HG02852 (cell line): ENCODE measurements around the gene WDR7.

Experiments used
- ATAC-seq: cut with Tn5 transposase; IDR thresholded peaks from one replicate; pipeline ENCODE4 v1.9.1; 2021; ENCODE audit warnings: mild to moderate bottlenecking, moderate library complexity; ENCODE audit not compliant: unreplicated experiment

The WDR7 gene

DNA sequence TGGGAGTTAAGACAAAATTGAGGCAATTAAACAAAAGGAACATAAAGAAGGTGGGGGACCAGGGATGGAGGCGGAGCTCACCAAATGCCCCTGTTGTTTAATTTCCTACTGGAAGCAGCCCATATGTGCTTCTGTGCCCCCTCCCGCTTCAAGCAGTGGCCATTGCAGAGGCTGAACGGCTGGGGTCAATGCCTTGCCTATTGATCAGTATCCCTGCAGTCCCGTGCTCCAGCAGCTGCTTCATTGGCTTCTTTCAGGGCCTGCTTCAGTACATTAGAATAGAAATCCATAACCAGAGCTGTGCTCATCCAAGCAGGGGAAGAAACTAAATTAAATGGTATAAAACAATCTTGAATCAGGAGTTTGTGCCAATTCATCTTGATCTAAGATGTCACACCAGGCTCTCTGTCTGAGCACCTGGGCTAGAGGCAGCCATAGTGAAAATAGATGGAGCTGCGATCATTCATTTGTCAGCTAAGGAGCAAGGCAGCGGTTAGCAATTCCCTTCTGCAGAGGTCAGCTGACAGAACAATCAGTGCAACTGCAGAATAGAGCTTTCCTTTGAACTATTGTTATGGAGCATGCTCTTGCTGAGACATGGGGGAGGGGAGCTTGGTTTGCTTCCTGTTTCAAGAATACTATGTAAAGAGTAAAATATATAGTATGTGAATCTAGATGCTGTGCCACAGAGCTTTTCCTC, 222.4 kb downstream of the WDR7 start:
- no peak for ATAC-seq

DNA sequence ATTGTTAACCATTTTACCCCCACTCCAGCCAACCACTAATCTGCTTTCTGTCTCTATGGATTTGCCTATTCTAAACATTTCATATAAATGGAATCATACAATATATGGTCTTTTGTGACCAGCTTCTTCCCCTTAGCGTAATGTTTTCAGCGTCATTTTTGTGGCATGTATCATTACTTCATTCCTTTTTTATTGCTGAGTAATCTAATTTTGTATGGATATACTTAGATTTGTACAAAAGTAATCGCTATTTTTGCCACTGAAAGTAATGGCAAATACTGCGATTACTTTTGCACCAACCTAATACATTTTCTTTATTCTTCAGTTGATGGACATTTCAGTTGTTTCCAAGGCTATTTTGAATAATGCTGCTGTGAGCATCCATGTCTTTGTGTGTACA, 227.6 kb downstream of the WDR7 start:
- no peak for ATAC-seq

DNA sequence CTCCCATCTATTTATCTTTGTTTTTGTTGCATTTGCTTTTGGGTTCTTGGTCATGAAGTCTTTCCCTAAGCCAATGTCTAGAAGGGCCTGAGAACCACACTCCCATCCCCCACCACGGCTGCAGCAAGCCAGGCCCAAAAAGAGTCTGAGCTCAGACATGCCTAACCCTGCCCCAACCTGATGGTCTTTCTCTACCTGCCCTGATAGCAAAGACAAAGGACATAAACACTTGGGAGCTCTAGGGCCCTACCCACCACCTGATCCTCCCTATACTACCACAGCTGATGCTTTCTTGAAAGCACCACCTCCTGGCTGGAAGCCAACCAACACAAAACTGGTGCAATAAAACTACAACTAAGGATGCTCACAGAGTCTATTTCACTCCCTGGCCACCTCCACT, 233.4 kb downstream of the WDR7 start:
- ATAC-seq: no peak

DNA sequence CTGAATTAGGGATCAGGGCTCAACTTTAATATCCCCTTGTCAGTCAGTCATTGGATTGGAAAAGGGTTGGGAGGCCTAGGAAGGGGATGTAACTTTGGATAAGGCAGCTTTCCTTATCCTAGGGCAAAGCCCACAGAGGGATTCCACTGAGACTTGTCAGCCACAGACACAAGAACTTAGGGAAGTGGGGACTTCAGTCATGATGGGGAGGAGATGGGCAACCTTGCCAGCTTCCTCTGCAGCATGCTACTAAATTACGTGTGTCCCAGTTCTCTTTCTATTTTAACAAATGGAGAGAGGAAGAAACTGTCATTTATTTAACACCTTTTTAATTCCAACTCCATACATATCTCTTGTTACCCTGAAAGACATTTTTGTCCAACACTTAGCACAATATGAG, 237.8 kb downstream of the WDR7 start:
- ATAC-seq: no peak

DNA sequence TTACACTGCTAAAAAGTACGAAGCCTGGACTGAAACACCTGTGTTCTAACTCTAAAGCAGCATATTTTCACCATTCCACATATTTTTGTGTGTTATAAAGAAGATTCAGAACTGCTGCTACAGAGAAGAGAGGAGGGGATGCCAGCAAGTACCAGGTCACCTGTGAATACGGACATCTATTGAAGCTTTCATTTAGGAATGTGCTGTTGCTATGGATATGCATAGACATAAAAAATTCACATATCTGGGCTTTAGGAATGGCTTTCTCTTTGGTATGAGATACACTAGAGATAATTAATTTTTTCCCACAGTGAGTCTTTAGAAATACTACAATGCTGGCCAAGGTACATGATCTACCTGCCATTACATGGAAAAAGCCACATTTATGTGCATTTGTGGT, 238.5 kb downstream of the WDR7 start:
- ATAC-seq: no peak

DNA sequence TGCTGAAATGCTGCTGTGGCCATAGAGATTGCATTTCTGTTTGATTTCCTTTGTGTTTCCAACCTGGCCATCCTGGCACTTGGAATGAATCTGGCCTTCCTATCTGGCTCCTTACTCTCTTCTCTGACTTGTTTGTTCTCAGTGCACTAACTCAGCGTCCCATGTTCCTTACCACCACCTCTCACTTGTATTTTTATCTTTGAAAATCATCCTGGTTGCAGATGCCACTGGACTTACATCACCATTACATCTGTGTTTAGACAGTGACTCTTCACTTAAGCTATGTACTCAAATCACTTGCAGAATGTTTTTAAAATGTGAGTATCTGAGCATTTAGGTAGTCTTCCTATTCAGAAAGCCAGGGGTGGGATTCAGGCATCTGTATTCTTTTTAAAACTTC, 239.5 kb downstream of the WDR7 start:
- no peak for ATAC-seq

DNA sequence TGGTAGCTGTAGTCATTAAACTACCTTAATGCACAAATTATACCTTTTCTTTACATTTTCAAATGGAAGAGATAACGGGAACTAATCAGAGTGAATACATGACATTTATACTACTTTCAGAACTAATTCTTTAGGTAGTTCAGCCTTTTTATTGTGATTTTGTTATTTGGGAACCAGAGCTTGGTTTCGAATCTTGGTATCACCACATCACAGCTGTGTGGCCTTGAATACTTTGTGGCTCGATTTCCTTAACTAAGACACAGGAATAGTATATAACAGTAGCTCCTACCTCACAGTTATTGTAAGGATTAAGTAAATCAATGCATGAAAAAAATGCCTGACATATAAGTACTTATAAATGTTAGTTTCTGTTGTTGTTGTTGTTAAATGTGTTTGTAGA, 240.0 kb downstream of the WDR7 start:
- no peak for ATAC-seq

DNA sequence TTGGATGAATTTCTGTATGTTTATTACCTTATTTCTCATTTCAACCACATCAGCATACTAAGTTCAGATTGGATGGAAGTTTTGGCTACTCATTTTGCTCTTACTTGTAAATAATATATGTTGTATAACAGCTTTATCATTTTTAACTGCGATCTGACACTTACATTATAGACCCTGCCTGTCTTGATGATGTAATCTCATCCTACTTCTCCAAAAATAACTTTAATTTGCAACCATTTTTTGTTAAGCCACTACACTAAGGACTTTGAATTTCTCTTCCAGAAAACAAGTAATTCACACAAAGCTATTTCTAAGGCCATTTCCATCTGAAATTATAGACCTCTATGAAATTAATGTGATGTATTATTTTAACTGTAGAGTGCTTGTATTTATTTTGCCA, 240.7 kb downstream of the WDR7 start:
- ATAC-seq: no peak

DNA sequence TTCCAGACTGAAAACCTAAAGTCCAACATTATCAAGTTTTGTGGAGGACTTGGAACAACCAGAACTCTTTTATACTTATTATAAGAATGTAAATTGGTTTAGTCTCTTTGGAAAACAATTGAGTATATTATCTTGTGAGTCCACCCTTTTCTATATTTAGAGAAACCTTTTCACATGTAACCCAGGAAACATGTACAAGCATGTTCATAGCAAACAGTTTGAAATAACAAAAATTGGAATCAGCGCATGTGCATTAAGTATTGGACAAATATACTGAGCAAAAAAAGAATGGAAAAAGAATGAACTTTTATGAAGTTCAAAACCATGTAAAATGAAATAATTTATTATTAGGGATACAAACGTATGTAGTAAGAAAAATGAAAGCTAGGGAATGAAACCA, 246.0 kb downstream of the WDR7 start:
- ATAC-seq: no peak

DNA sequence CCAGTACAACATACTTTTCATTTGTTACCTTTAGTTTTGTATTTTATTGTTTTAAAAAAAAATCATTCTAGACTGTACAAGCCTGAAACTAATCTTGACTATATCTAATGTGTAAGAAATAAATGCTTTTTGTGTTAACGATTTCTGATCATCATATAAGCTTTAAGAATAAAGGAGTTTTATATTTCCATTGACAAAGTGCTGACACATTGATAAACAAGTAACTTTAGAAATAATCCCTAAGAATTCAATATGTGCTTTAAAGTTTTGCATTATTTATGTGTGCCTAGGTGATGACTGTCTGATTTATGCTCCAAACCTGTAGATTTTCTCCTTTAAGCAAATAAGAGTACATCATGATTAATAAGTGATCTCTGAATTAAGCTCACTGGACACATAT, 248.5 kb downstream of the WDR7 start:
- ATAC-seq: no peak

DNA sequence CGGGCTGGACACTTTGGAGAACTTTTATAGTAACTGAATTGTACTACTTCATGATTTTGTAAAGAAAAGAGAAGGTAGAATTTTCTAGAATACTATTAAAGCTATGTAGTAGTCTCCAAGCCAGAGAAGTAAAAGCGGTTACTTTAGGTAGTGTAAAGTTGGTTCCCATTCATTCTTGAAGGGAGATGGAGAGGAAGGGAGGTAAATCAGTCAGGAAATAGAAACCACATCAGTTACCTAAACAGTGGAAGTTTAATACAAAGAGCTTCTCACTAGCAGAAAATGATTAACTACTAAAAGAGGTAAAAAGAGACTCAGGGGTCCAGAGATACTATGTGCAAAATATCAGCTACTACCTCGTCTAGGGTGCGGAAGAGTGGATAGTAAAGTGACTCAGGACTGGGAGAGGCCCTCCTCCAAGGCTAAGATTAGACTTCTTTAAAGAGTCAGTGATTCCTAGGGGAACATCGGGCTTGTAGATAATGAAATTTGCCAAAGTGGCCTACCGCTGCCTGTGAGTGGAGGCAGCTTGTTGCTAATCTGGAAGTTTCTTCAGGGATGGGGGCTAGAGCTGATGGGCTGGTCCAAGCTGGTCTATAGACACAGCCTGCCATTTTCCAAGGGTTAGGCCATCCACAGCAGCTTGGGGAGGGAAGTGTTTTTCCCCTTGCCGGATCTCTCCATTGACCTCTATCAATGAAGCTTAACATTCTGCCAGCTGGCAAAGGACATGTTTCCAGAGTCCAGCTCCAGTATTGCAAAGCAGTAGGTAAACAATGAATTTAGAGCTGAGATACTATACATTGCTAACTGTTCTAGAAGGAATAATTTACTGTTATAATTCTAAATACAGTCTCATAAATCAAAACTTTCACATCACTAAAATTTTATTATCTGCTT, 249.3 kb downstream of the WDR7 start:
- ATAC-seq: no peak

DNA sequence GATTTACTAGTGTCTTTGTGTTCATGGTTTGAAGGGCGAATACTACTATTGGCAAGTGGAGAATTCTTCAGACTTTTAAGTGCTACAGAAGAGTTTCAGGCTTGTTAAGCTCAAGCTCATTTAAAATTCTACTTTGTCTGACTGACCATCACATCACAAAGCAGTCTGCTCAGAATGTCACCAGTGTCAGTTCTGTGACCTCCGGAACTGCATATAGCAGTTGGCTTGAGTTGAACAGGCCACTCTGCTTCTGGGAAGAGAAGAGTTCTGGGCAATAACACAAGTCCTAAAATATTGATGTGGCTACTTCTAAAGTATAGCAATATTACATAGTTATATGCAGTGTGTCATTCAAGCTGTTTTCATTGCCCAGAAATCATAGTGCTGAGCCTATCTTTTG, 250.8 kb downstream of the WDR7 start:
- no peak for ATAC-seq

DNA sequence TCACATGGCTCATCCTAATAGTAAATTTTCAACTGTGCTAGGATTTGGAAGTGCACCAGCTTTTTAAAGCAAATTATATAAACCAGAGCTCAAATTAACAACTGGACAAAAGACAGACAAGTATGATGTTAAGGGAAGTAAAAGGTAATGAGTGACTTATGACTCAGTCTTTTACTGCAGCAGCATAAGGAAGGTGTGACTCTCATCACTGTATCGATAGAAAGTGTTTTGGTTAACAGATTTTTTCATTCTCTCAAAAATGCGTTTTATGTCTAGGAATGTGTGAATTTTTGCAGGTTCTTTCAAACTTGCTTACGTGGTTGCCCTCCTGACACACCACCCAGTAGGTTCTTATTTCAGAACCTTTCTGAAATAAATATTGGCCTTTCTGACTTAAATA, 251.5 kb downstream of the WDR7 start:
- ATAC-seq: no peak

DNA sequence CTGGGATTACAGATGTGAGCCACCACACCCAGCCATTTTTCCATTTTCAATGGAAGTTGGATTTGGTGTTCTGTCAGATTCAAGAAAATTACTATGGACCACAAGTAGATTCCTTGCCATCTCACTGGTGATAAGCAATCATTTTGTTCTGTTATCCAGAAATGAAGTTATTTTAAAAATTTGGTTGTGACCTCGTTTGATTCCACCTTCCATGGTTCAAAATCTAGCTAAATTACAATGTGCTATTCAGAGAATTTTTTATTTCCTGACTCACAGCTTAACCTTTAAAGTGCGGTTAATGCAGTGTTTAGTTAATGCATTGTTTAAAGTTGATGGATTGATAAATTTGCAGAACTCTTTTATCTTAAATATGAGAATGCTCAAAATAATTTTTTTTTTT, 252.5 kb downstream of the WDR7 start:
- ATAC-seq: no peak

DNA sequence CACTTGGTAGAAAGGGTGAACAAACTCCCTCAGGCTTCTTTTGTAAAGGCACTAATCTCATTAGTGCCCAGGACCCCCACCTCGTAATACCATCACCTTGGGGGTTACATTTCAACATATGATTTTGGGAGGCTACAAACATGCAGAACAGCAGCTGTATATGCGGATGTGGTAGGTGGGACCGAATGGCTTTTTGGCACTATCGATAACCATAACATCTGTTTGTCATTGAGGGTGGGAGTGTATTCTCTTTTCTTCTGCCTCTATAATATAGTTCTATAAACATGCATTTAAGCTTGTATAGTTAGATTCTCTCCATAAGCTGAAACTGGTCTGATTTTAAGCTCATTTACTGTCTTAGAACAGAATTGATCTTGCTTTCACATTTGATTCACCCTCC, 256.6 kb downstream of the WDR7 start:
- ATAC-seq: no peak

DNA sequence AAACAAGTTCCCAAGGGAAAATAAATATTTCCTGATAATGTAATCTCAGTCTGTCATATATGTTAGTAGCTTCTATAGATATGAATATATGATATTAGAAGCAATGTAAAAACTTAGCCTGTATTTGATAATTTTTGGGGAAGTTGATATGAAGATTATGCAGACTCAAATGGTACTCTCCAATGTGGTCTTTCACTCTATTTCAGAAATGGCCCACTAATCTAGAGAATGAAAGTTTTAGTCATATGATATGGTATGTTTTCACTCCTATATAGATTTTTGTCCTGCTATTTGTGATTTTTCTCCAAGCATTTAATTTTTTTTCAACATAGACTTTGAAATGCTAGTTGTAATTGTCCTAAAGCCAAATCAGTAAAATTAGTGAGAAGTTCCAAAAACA, 259.1 kb downstream of the WDR7 start:
- no peak for ATAC-seq

DNA sequence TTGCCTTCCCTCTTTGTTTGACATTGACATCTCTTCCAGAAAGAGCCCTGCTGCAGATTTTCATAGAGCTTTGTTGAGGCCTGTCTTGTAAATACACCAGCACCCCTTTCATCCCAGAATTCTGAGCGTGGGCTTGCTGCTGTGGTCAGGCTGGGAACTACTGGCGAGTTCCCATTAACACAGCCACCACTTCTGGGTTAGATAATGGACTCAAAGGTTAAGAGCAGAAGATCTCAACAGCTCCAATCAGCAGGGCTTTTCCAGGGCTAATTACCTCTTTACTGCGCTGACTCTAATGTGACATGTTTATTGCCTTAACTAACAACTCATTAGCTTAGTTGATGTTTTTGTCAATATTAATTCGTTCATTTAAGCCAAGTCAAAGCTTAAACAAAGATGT, 259.8 kb downstream of the WDR7 start:
- no peak for ATAC-seq

DNA sequence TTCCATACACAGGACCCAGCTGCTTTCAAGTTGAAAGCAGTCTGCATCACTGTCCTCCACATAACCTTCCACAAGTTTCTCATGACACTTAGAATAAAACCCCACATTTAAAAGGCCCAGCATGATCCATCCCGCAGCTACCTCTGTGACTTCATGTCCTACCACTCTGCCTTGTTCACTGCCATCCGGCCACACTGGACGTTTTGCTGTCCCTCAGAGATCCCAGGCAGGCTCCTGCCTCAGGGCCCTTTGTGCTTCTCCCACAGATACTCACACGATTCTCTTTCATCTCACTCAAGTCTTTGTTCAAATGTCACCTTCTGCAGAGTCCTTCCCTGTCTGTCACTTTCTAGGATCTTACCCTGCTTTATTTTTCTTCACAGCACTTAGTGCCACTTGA, 262.8 kb downstream of the WDR7 start:
- ATAC-seq: no peak

DNA sequence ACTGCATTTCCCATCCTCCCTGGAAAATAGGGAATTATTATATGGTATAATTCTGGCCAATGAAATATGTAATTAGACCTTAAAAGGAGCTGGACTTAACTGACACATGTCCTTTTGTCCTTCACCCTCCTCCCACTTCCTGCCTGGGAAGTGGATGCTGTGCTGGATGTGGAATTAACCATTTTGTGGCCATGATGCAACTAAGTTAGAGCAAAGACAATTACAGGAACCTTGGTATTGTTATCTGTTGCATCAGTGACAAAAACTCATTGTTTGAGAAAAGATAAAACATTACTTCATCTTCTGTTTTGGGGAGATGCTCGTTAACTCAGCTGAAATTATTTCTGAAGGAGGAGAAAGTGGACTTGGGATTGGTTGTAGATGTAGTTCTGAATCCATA, 268.0 kb downstream of the WDR7 start:
- no peak for ATAC-seq

DNA sequence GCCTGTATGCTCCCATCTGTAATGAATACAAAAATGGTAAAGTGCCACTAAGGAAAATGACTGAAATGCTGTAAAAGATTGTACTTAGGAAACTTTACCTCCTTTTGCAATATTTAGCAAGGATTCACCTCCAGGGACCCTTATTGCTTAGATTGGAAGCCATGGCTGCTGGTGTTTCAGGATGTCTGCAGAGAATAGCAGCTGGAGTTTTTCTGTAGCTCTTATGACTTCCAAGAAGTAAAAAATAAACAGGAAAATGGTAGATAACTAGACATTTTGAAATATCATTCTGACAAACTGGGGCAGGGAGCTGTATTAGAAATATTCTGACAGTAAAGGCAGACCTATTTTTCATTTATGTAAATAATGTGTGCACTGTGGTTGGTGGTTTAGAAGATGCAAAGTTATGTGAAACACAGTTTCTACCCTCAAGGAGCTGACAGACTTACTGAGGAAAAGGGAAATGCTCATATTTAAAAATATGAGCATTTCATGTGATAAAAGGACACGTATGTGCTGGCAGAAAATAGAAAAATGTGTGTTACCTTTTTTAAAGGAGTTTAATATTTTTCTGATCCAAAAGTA, 270.8 kb downstream of the WDR7 start:
- ATAC-seq: peak; percentile 99

DNA sequence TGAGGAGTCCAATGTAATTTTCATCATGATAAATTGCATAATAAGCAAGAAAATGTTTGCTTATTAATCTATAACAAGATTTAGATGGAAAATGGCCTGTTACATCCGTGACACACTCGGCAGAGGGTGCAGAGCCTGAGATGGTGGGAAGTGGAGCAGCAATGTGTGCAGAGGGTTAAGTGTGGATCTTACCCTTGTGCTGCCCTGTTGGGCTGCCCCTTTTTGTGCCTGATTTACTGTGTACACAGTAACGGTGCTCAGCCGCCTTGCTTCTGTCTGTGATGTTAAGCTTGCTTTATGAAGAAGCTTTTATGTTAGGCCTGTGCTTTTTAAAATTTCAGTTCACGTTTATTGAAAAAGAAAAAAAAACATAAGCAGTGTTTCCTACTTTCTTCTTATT, 275.6 kb downstream of the WDR7 start:
- ATAC-seq: no peak

DNA sequence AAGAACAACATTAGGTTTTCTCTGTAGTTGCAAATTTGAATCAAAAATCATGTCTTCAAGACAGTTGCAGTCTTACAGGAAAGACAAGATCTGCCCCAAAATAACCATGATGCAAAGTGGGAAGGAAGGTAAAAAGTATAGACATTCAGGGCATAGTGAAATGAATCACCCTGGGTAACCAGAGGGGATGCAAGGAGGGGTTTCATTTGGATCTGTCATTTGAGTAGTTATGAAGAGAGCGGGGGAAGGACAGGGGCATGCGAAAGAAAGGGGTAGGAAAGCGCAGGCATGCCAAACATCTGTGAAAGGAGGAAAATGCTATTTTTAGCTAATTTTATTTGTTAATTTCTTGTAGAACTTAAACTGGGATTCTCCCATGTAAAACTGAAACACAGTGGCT, 276.6 kb downstream of the WDR7 start:
- no peak for ATAC-seq
